H9 (cell line): ENCODE results near the gene IL6ST. TPM values are rescaled to one million over a fixed set of nuclear protein-coding genes. Genes with fewer than 3 reads are reported as not detected.
"Not testable (repeated sequence)": the region's sequence is repeated elsewhere in the genome, so short reads cannot be mapped to it uniquely, and the experiment has no call there.

Experiments
- DNase-seq: peaks from one replicate; pipeline ENCODE4 v3.0.0-alpha.2; 2017
- H2AFZ ChIP-seq: one replicate; pipeline ENCODE4 v1.6.1; 2013; ENCODE audit warnings: mild to moderate bottlenecking, low read length, control low read depth, moderate library complexity
- H2AK5ac ChIP-seq: 2 replicates; pipeline ENCODE4 v1.6.1; 2013; ENCODE audit warnings: low read length, control low read depth, mixed read lengths; ENCODE audit not compliant: insufficient read length
- H2BK120ac ChIP-seq: one replicate; pipeline ENCODE4 v1.6.1; 2013; ENCODE audit warnings: low read depth, mild to moderate bottlenecking, low read length, control low read depth, inconsistent platforms; ENCODE audit not compliant: poor library complexity, severe bottlenecking
- H2BK12ac ChIP-seq: 2 replicates; pipeline ENCODE4 v1.6.1; 2013; ENCODE audit warnings: low read length, control low read depth, mixed read lengths, low read depth; ENCODE audit not compliant: insufficient read length
- H2BK15ac ChIP-seq: 2 replicates; pipeline ENCODE4 v1.6.1; 2013; ENCODE audit warnings: low read depth, low read length, control low read depth
- H2BK20ac ChIP-seq: one replicate; pipeline ENCODE4 v1.6.1; 2013; ENCODE audit warnings: low read depth, mild to moderate bottlenecking, low read length, control low read depth, inconsistent platforms; ENCODE audit not compliant: poor library complexity, severe bottlenecking
- H2BK5ac ChIP-seq: 2 replicates; pipeline ENCODE4 v1.6.1; 2013; ENCODE audit warnings: low read length, control low read depth, mixed read lengths; ENCODE audit not compliant: insufficient read length
- H3K14ac ChIP-seq: 2 replicates; pipeline ENCODE4 v1.6.1; 2013; ENCODE audit warnings: low read length, control low read depth; ENCODE audit not compliant: insufficient read depth
- H3K18ac ChIP-seq: 2 replicates; pipeline ENCODE4 v1.6.1; 2013; ENCODE audit warnings: low read depth, mild to moderate bottlenecking, mixed read lengths, low read length, control low read depth; ENCODE audit not compliant: insufficient read length
- H3K23ac ChIP-seq: 2 replicates; pipeline ENCODE4 v1.6.1; 2013; ENCODE audit warnings: low read length, control low read depth, mixed read lengths, low read depth; ENCODE audit not compliant: insufficient read length
- H3K23me2 ChIP-seq: 2 replicates; pipeline ENCODE4 v1.6.1; 2013; ENCODE audit warnings: low read depth, mild to moderate bottlenecking, mixed read lengths, low read length, control low read depth; ENCODE audit not compliant: insufficient read length, poor library complexity, severe bottlenecking
- H3K27ac ChIP-seq: 2 replicates; pipeline ENCODE4 v1.5.1; 2013; ENCODE audit warnings: low read length, control low read depth, mixed read lengths, low read depth; ENCODE audit not compliant: insufficient read length
- H3K27me3 ChIP-seq: 2 replicates; pipeline ENCODE4 v1.6.1; 2013; ENCODE audit warnings: low read length, control low read depth, inconsistent platforms; ENCODE audit not compliant: insufficient read depth
- H3K4ac ChIP-seq: 2 replicates; pipeline ENCODE4 v1.6.1; 2013; ENCODE audit warnings: low read depth, mild to moderate bottlenecking, control low read depth, inconsistent platforms, low read length, moderate library complexity
- H3K4me1 ChIP-seq: 2 replicates; pipeline ENCODE4 v1.6.1; 2013; ENCODE audit warnings: low read length, control low read depth, inconsistent platforms; ENCODE audit not compliant: insufficient read depth
- H3K4me2 ChIP-seq: 2 replicates; pipeline ENCODE4 v1.6.1; 2013; ENCODE audit warnings: low read length, control low read depth, mixed read lengths; ENCODE audit not compliant: insufficient read length, insufficient read depth
- H3K56ac ChIP-seq: 2 replicates; pipeline ENCODE4 v1.6.1; 2013; ENCODE audit warnings: low read depth, mild to moderate bottlenecking, mixed read lengths, low read length, control low read depth; ENCODE audit not compliant: insufficient read length
- H3K79me1 ChIP-seq: 2 replicates; pipeline ENCODE4 v1.6.1; 2013; ENCODE audit warnings: low read depth, mild to moderate bottlenecking, moderate library complexity, low read length, control low read depth, inconsistent platforms; ENCODE audit not compliant: insufficient read depth, poor library complexity, severe bottlenecking
- H3K79me2 ChIP-seq: 2 replicates; pipeline ENCODE4 v1.6.1; 2013; ENCODE audit warnings: low read length, control low read depth, inconsistent platforms; ENCODE audit not compliant: insufficient read depth
- H3K9ac ChIP-seq: 2 replicates; pipeline ENCODE4 v1.6.1; 2013; ENCODE audit warnings: low read length, control low read depth, mixed read lengths; ENCODE audit not compliant: insufficient read length; ENCODE audit errors: extremely low read depth
- H3K9me3 ChIP-seq: one replicate; pipeline ENCODE4 v1.6.1; 2013; ENCODE audit warnings: low read depth, low read length, inconsistent platforms; ENCODE audit not compliant: control insufficient read depth
- H3T11ph ChIP-seq: one replicate; pipeline ENCODE4 v1.6.1; 2013; ENCODE audit warnings: mild to moderate bottlenecking, low read length, control low read depth, inconsistent platforms
- H4K20me1 ChIP-seq: one replicate; pipeline ENCODE4 v1.6.1; 2013; ENCODE audit not compliant: control insufficient read depth, insufficient read length, insufficient read depth
- H4K5ac ChIP-seq: 2 replicates; pipeline ENCODE4 v1.6.1; 2013; ENCODE audit warnings: low read depth, mild to moderate bottlenecking, mixed read lengths, low read length, control low read depth; ENCODE audit not compliant: insufficient read length
- H4K8ac ChIP-seq: replicated peaks from 2 replicates; pipeline ENCODE4 v1.6.1; 2013; ENCODE audit warnings: low read length, control low read depth, mixed read lengths, low read depth; ENCODE audit not compliant: insufficient read length
- H4K91ac ChIP-seq: 2 replicates; pipeline ENCODE4 v1.6.1; 2013; ENCODE audit warnings: low read depth, mild to moderate bottlenecking, moderate library complexity, mixed read lengths, low read length, control low read depth; ENCODE audit not compliant: insufficient read length
- H3K27ac Mint-ChIP-seq, 3 experiments: 2 replicates in 2 of 3; 3 replicates in 1 of 3; pipeline ENCODE4 v1.8.0; 2020 to 2021; ENCODE audit warnings: mixed read lengths in 3 of 3, mild to moderate bottlenecking in 1 of 3, moderate library complexity in 1 of 3
- H3K27me3 Mint-ChIP-seq: 2 replicates; pipeline ENCODE4 v1.8.0; 2021; ENCODE audit warnings: low read depth, mild to moderate bottlenecking, moderate library complexity, mixed read lengths
- H3K36me3 Mint-ChIP-seq, 3 experiments: 2 replicates in 2 of 3; 3 replicates in 1 of 3; pipeline ENCODE4 v1.8.0; 2020 to 2021; ENCODE audit warnings: low read depth in 3 of 3, mixed read lengths in 3 of 3; ENCODE audit not compliant: insufficient read depth in 1 of 3
- H3K4me1 Mint-ChIP-seq, 2 experiments: 2 replicates each; pipeline ENCODE4 v1.8.0; 2020; ENCODE audit warnings: mixed read lengths in 2 of 2
- H3K4me3 Mint-ChIP-seq, 2 experiments: 2 replicates in 1 of 2; 3 replicates in 1 of 2; pipeline ENCODE4 v1.8.0; 2020 to 2021; ENCODE audit warnings: mild to moderate bottlenecking in 2 of 2, mixed read lengths in 2 of 2, moderate library complexity in 1 of 2
- H3K9me3 Mint-ChIP-seq, 2 experiments: 2 replicates in 1 of 2; 3 replicates in 1 of 2; pipeline ENCODE4 v1.8.0; 2020; ENCODE audit warnings: mild to moderate bottlenecking in 2 of 2, mixed read lengths in 2 of 2, moderate library complexity in 1 of 2
- WGBS: extraction: QIAGEN DNeasy Blood & Tissue Kit; methylation state at CpG from one replicate; pipeline ENCODE4 v1.1.7; 2013; ENCODE audit warnings: missing lambda C conversion rate, low lambda C conversion rate, mixed read lengths; ENCODE audit not compliant: insufficient read length; ENCODE audit errors: extremely low coverage; 5-methylcytosine and 5-hydroxymethylcytosine counted together
- total RNA-seq: library from RNA; stranded (reverse); gene quantifications from 2 replicates; pipeline ENCODE4 v1.2.1, GENCODE V29; 2021
- TF ChIP-seq, protein P1 (sequence below): fragments of 200-600 bp; sonication (generic); conservative IDR thresholded peaks from 3 replicates; pipeline ENCODE4 v1.8.0; 2021; ENCODE audit warnings: antibody characterized with exemption, mild to moderate bottlenecking

Gene IL6ST
- total RNA-seq, 1 experiment from 2014 or later: 11.1 TPM

DNA sequence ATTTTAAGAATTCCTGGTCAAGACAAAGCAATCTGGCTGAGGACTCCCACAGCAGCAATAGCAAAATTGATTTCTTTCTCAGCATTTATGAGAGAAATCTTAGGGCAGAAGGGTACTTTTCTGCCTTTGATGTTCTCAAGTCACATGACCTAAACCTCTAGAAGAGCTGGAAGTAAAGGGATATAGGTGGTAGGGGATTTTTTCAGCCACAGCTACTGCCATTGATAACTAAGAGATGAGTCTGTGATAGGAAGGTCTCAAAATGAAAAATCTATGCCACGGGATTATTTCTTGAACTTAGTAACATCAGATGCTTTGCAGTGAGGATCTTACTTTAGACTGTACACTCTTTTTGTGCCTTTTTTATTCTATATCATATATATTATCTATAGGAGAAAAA lies 35.6 kb downstream of the IL6ST start:
- Histone ChIP-seq H3K14ac (no peak overlapping the region), H3K23me2 (no peaks in the 10 kb centered on the region), H2AK5ac (no peak overlapping the region), H2BK120ac (no peak overlapping the region), H4K91ac (no peak overlapping the region), H3K79me1 (no peaks in the 10 kb centered on the region), H3K4ac (no peak overlapping the region), H3K27ac (no peak overlapping the region), H3K79me2 (no peaks in the 10 kb centered on the region), H4K5ac (no peak overlapping the region), H2BK20ac (no peak overlapping the region), H2BK5ac (no peak overlapping the region), H3K4me2 (no peak overlapping the region), H3K18ac (no peak overlapping the region), H3K4me1 (no peaks in the 10 kb centered on the region), H3K9ac (no peak overlapping the region), H2BK15ac (no peak overlapping the region), H3T11ph (no peak overlapping the region), H2BK12ac (no peak overlapping the region), H4K20me1 (no peaks in the 10 kb centered on the region), H3K27me3 (no peaks in the 10 kb centered on the region), H3K9me3 (no peaks in the 10 kb centered on the region), H4K8ac (no peak overlapping the region), H3K56ac (no peak overlapping the region), H2AFZ (no peak overlapping the region), H3K23ac (no peak overlapping the region)
- Mint-ChIP-seq H3K27me3 (no peaks in the 10 kb centered on the region), H3K9me3 (no peaks in the 10 kb centered on the region), H3K27ac (no peak overlapping the region), H3K4me3 (no peak overlapping the region), H3K4me1 (no peaks in the 10 kb centered on the region), H3K36me3 (peaks cover 0 to 4% (median 0%) of the 10 kb centered on the region in 3 experiments; a peak in 2 of 7 replicates)
- no peak for DNase-seq
- TF ChIP-seq, protein P1, sequence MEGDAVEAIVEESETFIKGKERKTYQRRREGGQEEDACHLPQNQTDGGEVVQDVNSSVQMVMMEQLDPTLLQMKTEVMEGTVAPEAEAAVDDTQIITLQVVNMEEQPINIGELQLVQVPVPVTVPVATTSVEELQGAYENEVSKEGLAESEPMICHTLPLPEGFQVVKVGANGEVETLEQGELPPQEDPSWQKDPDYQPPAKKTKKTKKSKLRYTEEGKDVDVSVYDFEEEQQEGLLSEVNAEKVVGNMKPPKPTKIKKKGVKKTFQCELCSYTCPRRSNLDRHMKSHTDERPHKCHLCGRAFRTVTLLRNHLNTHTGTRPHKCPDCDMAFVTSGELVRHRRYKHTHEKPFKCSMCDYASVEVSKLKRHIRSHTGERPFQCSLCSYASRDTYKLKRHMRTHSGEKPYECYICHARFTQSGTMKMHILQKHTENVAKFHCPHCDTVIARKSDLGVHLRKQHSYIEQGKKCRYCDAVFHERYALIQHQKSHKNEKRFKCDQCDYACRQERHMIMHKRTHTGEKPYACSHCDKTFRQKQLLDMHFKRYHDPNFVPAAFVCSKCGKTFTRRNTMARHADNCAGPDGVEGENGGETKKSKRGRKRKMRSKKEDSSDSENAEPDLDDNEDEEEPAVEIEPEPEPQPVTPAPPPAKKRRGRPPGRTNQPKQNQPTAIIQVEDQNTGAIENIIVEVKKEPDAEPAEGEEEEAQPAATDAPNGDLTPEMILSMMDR: no peak
- WGBS: no CpG with 5 or more reads among the region's 1 CpG

DNA sequence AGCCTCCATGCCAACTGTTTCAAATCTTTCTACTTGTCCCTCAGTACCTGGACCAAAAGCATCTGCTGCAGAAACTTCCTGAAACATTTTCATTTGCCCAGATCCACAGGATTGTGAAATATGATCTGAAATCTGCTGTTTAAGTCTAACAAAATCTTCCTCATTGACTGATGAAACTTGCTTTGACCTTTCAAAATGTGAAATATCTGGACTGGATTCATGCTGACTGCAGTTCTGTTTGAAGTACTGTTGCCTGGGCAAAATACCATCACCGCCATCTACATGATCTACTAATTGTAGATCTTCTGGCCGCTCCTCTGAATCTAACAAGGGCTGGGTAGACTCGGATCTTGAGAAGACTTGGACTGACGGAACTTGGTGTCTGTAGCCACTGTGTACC lies 53.6 kb downstream of the IL6ST start:
- not testable (repeated sequence) for DNase-seq, H3K27ac ChIP-seq

More for the DNA sequence above, 53.6 kb downstream of the IL6ST start:
- H3K4me3 Mint-ChIP-seq, H3K36me3 Mint-ChIP-seq, H3K27me3 Mint-ChIP-seq, H3K23me2 ChIP-seq, H2AK5ac ChIP-seq, H4K91ac ChIP-seq, H3K4me1 Mint-ChIP-seq, H3K9ac ChIP-seq, H3K9me3 ChIP-seq, H3K56ac ChIP-seq, H2BK5ac ChIP-seq, H4K8ac ChIP-seq, H3K23ac ChIP-seq, H2BK15ac ChIP-seq, H3K79me1 ChIP-seq, H3K4me1 ChIP-seq, H3K4ac ChIP-seq, H3K9me3 Mint-ChIP-seq, H3T11ph ChIP-seq, H2BK20ac ChIP-seq, H4K5ac ChIP-seq, H3K4me2 ChIP-seq, H2BK120ac ChIP-seq, H4K20me1 ChIP-seq, H3K27ac Mint-ChIP-seq, H2AFZ ChIP-seq, H3K18ac ChIP-seq, H2BK12ac ChIP-seq, H3K27me3 ChIP-seq, H3K79me2 ChIP-seq, H3K14ac ChIP-seq: not testable (repeated sequence)
- WGBS: no CpG with 5 or more reads among the region's 4 CpGs
